Pancreas (tissue), 10 donors: Measurements from ENCODE around the gene CSMD2. TPM values are rescaled to one million over a fixed set of nuclear protein-coding genes. Genes with fewer than 3 reads are reported as not detected.

Experiments
- ATAC-seq, 4 donors: fragments of 200-7000 bp; cut with Tn5 transposase; one replicate each; pipeline versions ENCODE4 v1.8.0 to v1.9.1; 2020; ENCODE audit warnings: mild to moderate bottlenecking in 4 of 4, moderate library complexity in 4 of 4
- DNase-seq, 6 donors: peaks; one replicate each; pipeline ENCODE4 v3.0.0-alpha.2; 2020
- FAIRE-seq: peaks from 2 replicates; lab custom pipeline; 2012; peaks lifted over from hg19 to GRCh38; lab: Jason Lieb, UNC
- H3K27ac ChIP-seq, 4 donors: fragments of 200-600 bp; sonication (generic); 1 replicate in 3 of 4; 2 replicates in 1 of 4; pipeline versions ENCODE4 v1.5.0 to v1.8.0; 2020
- H3K27me3 ChIP-seq, 4 donors: fragments of 200-600 bp; one replicate each; pipeline ENCODE4 v1.8.0; 2021
- H3K36me3 ChIP-seq, 3 donors: fragments of 200-600 bp; sonication (generic) in 1 of 3; one replicate each; pipeline versions ENCODE4 v1.5.0 to v1.8.0; 2020 to 2021
- H3K4me1 ChIP-seq, 3 donors: fragments of 200-600 bp; one replicate each; pipeline ENCODE4 v1.8.0; 2021
- H3K4me3 ChIP-seq, 4 donors: fragments of 200-600 bp; sonication (generic) in 2 of 4; one replicate each; pipeline versions ENCODE4 v1.5.0 to v1.8.0; 2020 to 2021
- H3K9me3 ChIP-seq, 4 donors: fragments of 200-600 bp; one replicate each; pipeline ENCODE4 v1.8.0; 2021
- CTCF ChIP-seq, 4 donors: fragments of 200-600 bp; sonication (generic) in 3 of 4; IDR thresholded peaks; one replicate each; pipeline versions ENCODE4 v1.5.0 to v1.8.0; 2021; ENCODE audit warnings: antibody characterized with exemption in 4 of 4
- WGBS, 2 donors: extraction: QIAGEN DNeasy Blood & Tissue Kit; methylation state at CpG; one replicate each; pipeline ENCODE4 v1.1.7; 2013; 5-methylcytosine and 5-hydroxymethylcytosine counted together
- intact Hi-C, 3 donors: fragments of 100-400 bp; cut with DNase I; formaldehyde crosslinking; loops; one replicate each; pipeline versions ENCODE4 v1.11.1 to v1.14.2; 2022
- polyA plus RNA-seq, 2 donors: library from polyadenylated mRNA; stranded (reverse); fragments of 200-250 nt; gene quantifications; one replicate each; pipeline ENCODE4 v1.2.3, GENCODE V29; 2013
- total RNA-seq, 6 donors: library from RNA; stranded (reverse); fragmentation: NEBNext Ultra II Directional in 4 of 6; extraction: Animal tissue kit (Norgen Biotek cat#: 25700) in 4 of 6; gene quantifications; one replicate each; pipeline versions ENCODE4 v1.2.1 to v1.2.4, GENCODE V29; 2021 to 2023
- donor health status: healthy with polysubstance abuse.
- donor health status: DM: no; HTN: no; CAD: no; lungs with moderate emphysema.
- donor health status: DM: no; HTN: no; CAD: no.
- donor health status: control.
- donor health status: control.
- donor health status: Bipolar disorder and iron deficiency.
- donor health status: DM: yes; HTN: yes; CAD: no.
- donor health status: DM: no; HTN: no; CAD: no.
- donor health status: DM: no; HTN: no; CAD: no.
- donor health status: DM: yes; HTN: yes; CAD: no.

The CSMD2 gene
- total and polyA plus RNA-seq, 8 donors, result 0.04 to 2.0 (median 0.36) TPM

GRCh38 chr1:34178072-34178471 is 13.0 kb upstream of the CSMD2 start:
- H3K27me3 ChIP-seq, result peaks cover 0 to 4% (median 0%) of the 10 kb centered on the region in 4 donors
- H3K9me3 ChIP-seq, result no peaks in the 10 kb centered on the region
- intact Hi-C loops, result no loop called here
- FAIRE-seq (no peak), ATAC-seq (no peak), DNase-seq (no peak)
- no peak overlapping the region for H3K27ac ChIP-seq
- no peak overlapping the region for H3K4me3 ChIP-seq
- 58 to 65% methylated on average over 2 of the region's 2 CpGs for WGBS, 2 donors
- no peaks in the 10 kb centered on the region for H3K4me1 ChIP-seq
- H3K36me3 ChIP-seq, result no peaks in the 10 kb centered on the region
- no peak for TF ChIP-seq CTCF (IDR thresholded peaks at IDR 0.05)

- no peak for DNase-seq
- ATAC-seq, result peak in 2 of 4 donors; percentile 15 to 57
- no peaks in the 10 kb centered on the region for H3K4me1 ChIP-seq
These were observed 12.0 kb upstream of the CSMD2 start, which contains the start of gene C1orf94 for GRCh38 chr1:34176830-34177603. Gene C1orf94 (plus strand): TSS chr1:34176907. CDS start chr1:34177790, 883 bp downstream.

GRCh38 chr1:34175744-34176143 is 10.7 kb upstream of the CSMD2 start:
- Histone ChIP-seq H3K4me1 (no peaks in the 10 kb centered on the region), H3K27ac (no peak overlapping the region), H3K4me3 (no peak overlapping the region), H3K9me3 (no peaks in the 10 kb centered on the region), H3K27me3 (peaks cover 0 to 6% (median 0%) of the 10 kb centered on the region in 4 donors), H3K36me3 (no peaks in the 10 kb centered on the region)
- TF ChIP-seq CTCF (IDR thresholded peaks at IDR 0.05), result no peak
- intact Hi-C loops, result no loop called here
- DNase-seq (no peak), ATAC-seq (no peak), FAIRE-seq (no peak)
- WGBS, 2 donors, result 57 to 62% methylated on average over 6 of the region's 6 CpGs

More at GRCh38 chr1:34176830-34177603, 12.0 kb upstream of the CSMD2 start, which contains the start of gene C1orf94:
- no peaks in the 10 kb centered on the region for H3K9me3 ChIP-seq
- no peak within 1 kb of the TSS for H3K27ac ChIP-seq
- H3K27me3 ChIP-seq, result peaks cover 0 to 6% (median 0%) of the 10 kb centered on the region in 4 donors
- TF ChIP-seq CTCF (IDR thresholded peaks at IDR 0.05), result no peak
- FAIRE-seq, result no peak
- intact Hi-C loops, result no loop called here
- H3K4me3 ChIP-seq, result no peak within 1 kb of the TSS
- 5% methylated on average over 42 to 58 of the region's 58 CpGs for WGBS, 2 donors
- no peaks in the 10 kb centered on the region for H3K36me3 ChIP-seq

GRCh38 chr1:34167389-34167788 is 2.4 kb upstream of the CSMD2 start:
- no peak for ATAC-seq
- WGBS, 2 donors, result 32 to 50% methylated on average over 13 of the region's 13 CpGs
- H3K27me3 ChIP-seq, result peaks cover 0 to 14% (median 2%) of the 10 kb centered on the region in 4 donors

More at GRCh38 chr1:34167389-34167788, 2.4 kb upstream of the CSMD2 start:
- Histone ChIP-seq H3K36me3 (no peaks in the 10 kb centered on the region), H3K4me3 (no peak overlapping the region), H3K9me3 (no peaks in the 10 kb centered on the region), H3K4me1 (peaks cover 0 to 7% (median 3%) of the 10 kb centered on the region in 3 donors), H3K27ac (no peak overlapping the region)
- no peak for TF ChIP-seq CTCF (IDR thresholded peaks at IDR 0.05)
- DNase-seq, result no peak
- no peak for FAIRE-seq
- intact Hi-C loops, result loop anchor here in 1 of 3 donors (10.0 kb wide), 1 partner anchor 533 kb away; no protein-coding TSS in a partner anchor
